CD14-positive monocyte (primary cell): ENCODE results near the gene MGAT4C. TPM values are rescaled to one million over a fixed set of nuclear protein-coding genes. Genes with fewer than 3 reads are reported as not detected.

Source experiments
- DNase-seq, 3 donors: peaks; one replicate each; pipeline ENCODE4 v3.0.0-alpha.2; 2011 to 2022
- H2AFZ ChIP-seq: 2 replicates; pipeline ENCODE4 v1.6.0; 2012; ENCODE audit warnings: mild to moderate bottlenecking, low read depth, low read length, inconsistent platforms; ENCODE audit not compliant: insufficient read depth, poor library complexity, severe bottlenecking
- H3K27ac ChIP-seq, 2 donors: 1 replicate in 1 of 2; 2 replicates in 1 of 2; pipeline ENCODE4 v1.5.1; 2012 to 2013; ENCODE audit warnings: low read length in 2 of 2, control low read depth in 1 of 2, inconsistent platforms in 1 of 2, low read depth in 1 of 2, mild to moderate bottlenecking in 1 of 2
- H3K27me3 ChIP-seq, 2 donors: one replicate each; pipeline versions ENCODE4 v1.6.0 to v1.6.1; 2011 to 2013; ENCODE audit warnings: low read length in 2 of 2; ENCODE audit not compliant: control insufficient read depth in 2 of 2, insufficient read depth in 2 of 2
- H3K36me3 ChIP-seq, 2 donors: replicated peaks in 1 of 2; 1 replicate in 1 of 2; 2 replicates in 1 of 2; pipeline versions ENCODE4 v1.5.1 to v1.6.1; 2012 to 2013; ENCODE audit warnings: low read length in 2 of 2, control low read depth in 1 of 2, inconsistent platforms in 1 of 2, mild to moderate bottlenecking in 1 of 2; ENCODE audit not compliant: insufficient read depth in 2 of 2, control insufficient read depth in 1 of 2
- H3K4me1 ChIP-seq, 2 donors: 1 replicate in 1 of 2; 2 replicates in 1 of 2; pipeline versions ENCODE4 v1.5.1 to v1.6.1; 2012 to 2013; ENCODE audit warnings: low read length in 2 of 2, control low read depth in 1 of 2, inconsistent platforms in 1 of 2, mild to moderate bottlenecking in 1 of 2, moderate library complexity in 1 of 2; ENCODE audit not compliant: insufficient read depth in 2 of 2, control insufficient read depth in 1 of 2
- H3K4me2 ChIP-seq: replicated peaks from 2 replicates; pipeline ENCODE3; 2012; ENCODE audit warnings: low read length, moderate library complexity, mild to moderate bottlenecking; ENCODE audit not compliant: poor library complexity, severe bottlenecking; ENCODE audit errors: extremely low read depth
- H3K4me3 ChIP-seq, 3 experiments: fragments of 200-600 bp in 1 of 3; sonication (generic) in 1 of 3; replicated peaks in 1 of 3; 1 replicate in 2 of 3; 2 replicates in 1 of 3; pipeline ENCODE4 v1.5.1; 2011 to 2013; ENCODE audit warnings: low read length in 3 of 3, mild to moderate bottlenecking in 3 of 3, control low read depth in 2 of 3, low read depth in 2 of 3, inconsistent platforms in 1 of 3, moderate library complexity in 1 of 3
- H3K79me2 ChIP-seq: 2 replicates; pipeline ENCODE4 v1.6.0; 2012; ENCODE audit warnings: mild to moderate bottlenecking, control low read depth, inconsistent platforms, low read length, moderate library complexity; ENCODE audit not compliant: insufficient read depth
- H3K9ac ChIP-seq: 2 replicates; pipeline ENCODE4 v1.6.0; 2017; ENCODE audit warnings: low read length, mild to moderate bottlenecking; ENCODE audit not compliant: insufficient read depth, poor library complexity, severe bottlenecking
- H3K9me3 ChIP-seq, 2 donors: replicated peaks in 1 of 2; 1 replicate in 1 of 2; 2 replicates in 1 of 2; pipeline versions ENCODE4 v1.5.1 to v1.6.1; 2012 to 2013; ENCODE audit warnings: low read length in 2 of 2, control low read depth in 1 of 2; ENCODE audit not compliant: control insufficient read depth in 1 of 2, insufficient read depth in 1 of 2
- H4K20me1 ChIP-seq: 2 replicates; pipeline ENCODE4 v1.6.0; 2012; ENCODE audit warnings: mild to moderate bottlenecking, low read length, control low read depth, moderate library complexity; ENCODE audit not compliant: insufficient read depth
- H3K27ac Mint-ChIP-seq, 7 donors: one replicate each; pipeline ENCODE4 v1.8.0; 2020; ENCODE audit warnings: mild to moderate bottlenecking in 7 of 7, mixed read lengths in 7 of 7, moderate library complexity in 6 of 7, inconsistent platforms in 2 of 7
- H3K27me3 Mint-ChIP-seq, 3 donors: one replicate each; pipeline ENCODE4 v1.8.0; 2021 to 2022; ENCODE audit warnings: low read depth in 3 of 3, mild to moderate bottlenecking in 3 of 3, mixed read lengths in 3 of 3, moderate library complexity in 3 of 3, inconsistent platforms in 1 of 3
- H3K36me3 Mint-ChIP-seq, 2 donors: one replicate each; pipeline ENCODE4 v1.8.0; 2020; ENCODE audit warnings: mixed read lengths in 2 of 2, inconsistent platforms in 1 of 2, mild to moderate bottlenecking in 1 of 2
- H3K4me1 Mint-ChIP-seq: one replicate; pipeline ENCODE4 v1.8.0; 2020; ENCODE audit warnings: mild to moderate bottlenecking, mixed read lengths
- H3K4me3 Mint-ChIP-seq, 2 donors: one replicate each; pipeline ENCODE4 v1.8.0; 2020; ENCODE audit warnings: mild to moderate bottlenecking in 2 of 2, mixed read lengths in 2 of 2, moderate library complexity in 1 of 2
- H3K9me3 Mint-ChIP-seq, 7 donors: one replicate each; pipeline ENCODE4 v1.8.0; 2020 to 2022; ENCODE audit warnings: mixed read lengths in 7 of 7, mild to moderate bottlenecking in 6 of 7, moderate library complexity in 6 of 7, inconsistent platforms in 2 of 7
- WGBS: methylation state at CpG from one replicate; pipeline ENCODE4 v1.1.5; 2013; ENCODE audit warnings: missing lambda C conversion rate; ENCODE audit not compliant: insufficient coverage; 5-methylcytosine and 5-hydroxymethylcytosine counted together
- intact Hi-C, 2 donors: fragments of 100-400 bp; cut with micrococcal nuclease; formaldehyde crosslinking; loops; one replicate each; pipeline versions ENCODE4 v1.15.0 to v1.15.1; 2023
- polyA plus RNA-seq, 3 donors: library from polyadenylated mRNA; depleted of rRNA in 1 of 3; unstranded in 2 of 3; stranded (reverse) in 1 of 3; fragments of 300-500 nt in 2 of 3; fragments of >200 nt in 1 of 3; fragmentation: Illumina TruSeq in 2 of 3; gene quantifications; 1 replicate in 2 of 3; 2 replicates in 1 of 3; pipeline ENCODE4 v1.2.3, GENCODE V29; 2012 to 2021
- TF ChIP-seq, protein P1 (sequence below): fragments of 200-600 bp; IDR thresholded peaks from one replicate; pipeline ENCODE4 v1.8.0; 2022; ENCODE audit warnings: antibody characterized with exemption, mild to moderate bottlenecking

Gene MGAT4C
- polyA plus RNA-seq, 3 donors = not detected

DNA sequence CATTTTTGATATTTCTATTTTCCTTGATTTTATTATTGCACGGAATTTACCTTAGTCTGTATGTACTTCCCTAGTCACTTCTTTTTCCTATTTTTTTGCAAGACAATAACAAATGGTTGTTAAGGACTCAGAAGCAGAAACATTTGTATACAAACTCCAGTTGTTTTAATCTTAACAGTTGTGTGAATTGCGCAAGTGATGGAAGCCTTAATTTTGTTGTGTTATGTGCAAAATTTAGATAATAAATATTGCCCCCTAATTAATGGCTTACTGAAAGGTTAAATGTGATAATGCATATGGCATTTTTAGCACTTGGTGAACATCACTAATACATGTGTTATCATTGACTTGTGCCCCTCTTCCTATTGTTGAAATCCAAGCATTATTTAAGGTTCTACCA is 82.0 kb downstream of the MGAT4C start:
- Mint-ChIP-seq H3K4me3 (no peak overlapping the region), H3K27ac (no peak overlapping the region), H3K9me3 (peaks cover 0 to 3% (median 0%) of the 10 kb centered on the region in 7 donors), H3K27me3 (no peaks in the 10 kb centered on the region), H3K4me1 (no peaks in the 10 kb centered on the region), H3K36me3 (no peaks in the 10 kb centered on the region)
- no peak overlapping the region for H3K9ac ChIP-seq
- intact Hi-C loops = no loop called here
- no peaks in the 10 kb centered on the region for H3K4me1 ChIP-seq
- no peaks in the 10 kb centered on the region for H3K36me3 ChIP-seq
- no peaks in the 10 kb centered on the region for H3K9me3 ChIP-seq
- no peaks in the 10 kb centered on the region for H3K79me2 ChIP-seq
- H2AFZ ChIP-seq = no peak overlapping the region
- WGBS = no CpG with 5 or more reads among the region's 2 CpGs
- no peaks in the 10 kb centered on the region for H3K27me3 ChIP-seq
- no peak for DNase-seq
- H4K20me1 ChIP-seq = no peaks in the 10 kb centered on the region
- H3K4me2 ChIP-seq = no peak overlapping the region
- TF ChIP-seq, protein P1, sequence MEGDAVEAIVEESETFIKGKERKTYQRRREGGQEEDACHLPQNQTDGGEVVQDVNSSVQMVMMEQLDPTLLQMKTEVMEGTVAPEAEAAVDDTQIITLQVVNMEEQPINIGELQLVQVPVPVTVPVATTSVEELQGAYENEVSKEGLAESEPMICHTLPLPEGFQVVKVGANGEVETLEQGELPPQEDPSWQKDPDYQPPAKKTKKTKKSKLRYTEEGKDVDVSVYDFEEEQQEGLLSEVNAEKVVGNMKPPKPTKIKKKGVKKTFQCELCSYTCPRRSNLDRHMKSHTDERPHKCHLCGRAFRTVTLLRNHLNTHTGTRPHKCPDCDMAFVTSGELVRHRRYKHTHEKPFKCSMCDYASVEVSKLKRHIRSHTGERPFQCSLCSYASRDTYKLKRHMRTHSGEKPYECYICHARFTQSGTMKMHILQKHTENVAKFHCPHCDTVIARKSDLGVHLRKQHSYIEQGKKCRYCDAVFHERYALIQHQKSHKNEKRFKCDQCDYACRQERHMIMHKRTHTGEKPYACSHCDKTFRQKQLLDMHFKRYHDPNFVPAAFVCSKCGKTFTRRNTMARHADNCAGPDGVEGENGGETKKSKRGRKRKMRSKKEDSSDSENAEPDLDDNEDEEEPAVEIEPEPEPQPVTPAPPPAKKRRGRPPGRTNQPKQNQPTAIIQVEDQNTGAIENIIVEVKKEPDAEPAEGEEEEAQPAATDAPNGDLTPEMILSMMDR = no peak
- no peak overlapping the region for H3K27ac ChIP-seq
- no peak overlapping the region for H3K4me3 ChIP-seq

DNA sequence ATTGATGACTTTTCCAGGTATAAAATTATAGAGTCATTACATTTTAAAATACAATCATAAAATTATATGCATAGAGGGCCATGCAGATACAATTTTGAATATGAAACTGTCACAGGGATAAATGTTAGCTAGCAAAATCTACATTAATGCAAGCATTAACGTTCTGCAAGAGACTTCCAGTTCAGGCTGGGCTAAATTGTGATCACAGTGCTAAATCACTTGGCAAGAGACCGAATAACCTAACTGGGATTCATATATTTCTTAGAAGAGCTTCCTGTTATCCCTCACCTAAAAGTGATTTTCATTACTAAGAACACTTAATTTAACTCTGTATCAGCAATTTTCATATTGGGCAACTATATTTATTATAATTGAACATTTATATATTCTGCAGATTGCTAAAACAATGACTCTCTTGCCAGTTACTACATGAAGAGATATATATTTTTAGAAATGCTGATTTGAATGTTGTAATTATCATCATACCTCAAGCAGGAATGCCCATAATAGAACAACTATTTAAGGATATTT is 83.2 kb downstream of the MGAT4C start:
- Histone ChIP-seq H3K9me3 (no peaks in the 10 kb centered on the region), H4K20me1 (no peaks in the 10 kb centered on the region), H3K79me2 (no peaks in the 10 kb centered on the region), H3K27ac (no peak overlapping the region), H3K9ac (no peak overlapping the region), H3K4me3 (no peak overlapping the region), H3K27me3 (no peaks in the 10 kb centered on the region), H3K4me2 (no peak overlapping the region), H3K36me3 (no peaks in the 10 kb centered on the region), H3K4me1 (no peaks in the 10 kb centered on the region), H2AFZ (no peak overlapping the region)
- intact Hi-C loops = no loop called here
- no peak for DNase-seq
- Mint-ChIP-seq H3K27ac (no peak overlapping the region), H3K4me1 (no peaks in the 10 kb centered on the region), H3K27me3 (no peaks in the 10 kb centered on the region), H3K4me3 (no peak overlapping the region), H3K36me3 (no peaks in the 10 kb centered on the region), H3K9me3 (peaks cover 0 to 3% (median 0%) of the 10 kb centered on the region in 7 donors)
- WGBS = 67% methylated on average over 1 of the region's 2 CpGs
- TF ChIP-seq, protein P1 = no peak
